H1 (cell line): ENCODE data around the gene THPO. TPM values are rescaled to one million over a fixed set of nuclear protein-coding genes. Genes with fewer than 3 reads are reported as not detected.

ENCODE experiments used
- CTCF ChIA-PET: fragments of 300-600 bp; sonication (Branson Sonifier 250); formaldehyde crosslinking; loops from one replicate; lab custom pipeline; 2021; ENCODE audit not compliant: partially characterized antibody; lab: Charles Lee
- POLR2A ChIA-PET: fragments of 300-600 bp; sonication (Branson Sonifier 250); formaldehyde crosslinking; loops from one replicate; lab custom pipeline; 2021; ENCODE audit warnings: inconsistent platforms; ENCODE audit not compliant: partially characterized antibody; lab: Charles Lee
- DNase-seq, 2 experiments: peaks; one replicate each; pipeline versions ENCODE4 v3.0.0 to v3.0.0-alpha.2; 2010 to 2022; ENCODE audit warnings: low spot score in 2 of 2, low read depth in 1 of 2, mixed read lengths in 1 of 2
- FAIRE-seq: peaks from 2 replicates; lab custom pipeline; 2011; peaks lifted over from hg19 to GRCh38; lab: Jason Lieb, UNC
- H2AFZ ChIP-seq: 2 replicates; pipeline ENCODE4 v1.8.1; 2012; ENCODE audit warnings: low read length, inconsistent platforms
- H2AK5ac ChIP-seq: 2 replicates; pipeline ENCODE4 v1.6.1; 2013; ENCODE audit warnings: low read depth, low read length
- H2BK120ac ChIP-seq: replicated peaks from 2 replicates; pipeline ENCODE3; 2013; ENCODE audit warnings: low read depth, low read length, inconsistent platforms
- H2BK12ac ChIP-seq: 2 replicates; pipeline ENCODE4 v1.6.1; 2013; ENCODE audit warnings: low read depth, low read length
- H2BK15ac ChIP-seq: 2 replicates; pipeline ENCODE4 v1.6.1; 2013; ENCODE audit warnings: low read length
- H2BK20ac ChIP-seq: 2 replicates; pipeline ENCODE4 v1.6.1; 2013; ENCODE audit warnings: low read length
- H2BK5ac ChIP-seq: 2 replicates; pipeline ENCODE4 v1.6.1; 2013; ENCODE audit warnings: low read depth, low read length
- H3K14ac ChIP-seq: 2 replicates; pipeline ENCODE4 v1.6.1; 2013; ENCODE audit warnings: inconsistent platforms; ENCODE audit not compliant: insufficient read length
- H3K18ac ChIP-seq: 2 replicates; pipeline ENCODE4 v1.6.1; 2013; ENCODE audit warnings: low read length; ENCODE audit errors: extremely low read depth
- H3K23ac ChIP-seq: 2 replicates; pipeline ENCODE4 v1.6.1; 2013; ENCODE audit warnings: inconsistent platforms; ENCODE audit not compliant: insufficient read length
- H3K23me2 ChIP-seq: 2 replicates; pipeline ENCODE4 v1.6.1; 2013; ENCODE audit warnings: low read depth, low read length
- H3K27ac ChIP-seq: 2 replicates; pipeline ENCODE4 v1.6.1; 2011; ENCODE audit warnings: low read depth, low read length, inconsistent platforms
- H3K27me3 ChIP-seq, 4 experiments: replicated peaks in 1 of 4; 1 replicate in 1 of 4; 2 replicates in 3 of 4; pipeline versions ENCODE4 v1.6.1 to v1.8.1; 2011 to 2013; ENCODE audit warnings: low read length in 3 of 4, mild to moderate bottlenecking in 3 of 4, inconsistent platforms in 2 of 4, mixed read lengths in 2 of 4, moderate library complexity in 1 of 4; ENCODE audit not compliant: control insufficient read depth in 3 of 4, insufficient read depth in 3 of 4; ENCODE audit errors: extremely low read depth in 1 of 4
- H3K36me3 ChIP-seq, 4 experiments: 2 replicates each; pipeline versions ENCODE4 v1.6.1 to v1.8.1; 2011 to 2013; ENCODE audit warnings: mild to moderate bottlenecking in 4 of 4, low read length in 3 of 4, moderate library complexity in 2 of 4, control low read depth in 1 of 4, inconsistent platforms in 1 of 4; ENCODE audit not compliant: insufficient read depth in 4 of 4, control insufficient read depth in 2 of 4
- H3K4ac ChIP-seq: replicated peaks from 2 replicates; pipeline ENCODE3; 2013; ENCODE audit warnings: low read length, low read depth, mixed read lengths, inconsistent platforms; ENCODE audit not compliant: insufficient read length
- H3K4me1 ChIP-seq, 4 experiments: replicated peaks in 1 of 4; 1 replicate in 1 of 4; 2 replicates in 3 of 4; pipeline versions ENCODE4 v1.6.1 to v1.8.1; 2011 to 2013; ENCODE audit warnings: low read length in 3 of 4, inconsistent platforms in 2 of 4, mixed read lengths in 1 of 4; ENCODE audit not compliant: insufficient read depth in 4 of 4, control insufficient read depth in 3 of 4
- H3K4me2 ChIP-seq, 2 experiments: 2 replicates each; pipeline versions ENCODE4 v1.6.1 to v1.8.1; 2011 to 2013; ENCODE audit warnings: low read depth in 2 of 2, low read length in 2 of 2, control low read depth in 1 of 2, inconsistent platforms in 1 of 2, mild to moderate bottlenecking in 1 of 2; ENCODE audit not compliant: insufficient read depth in 1 of 2
- H3K4me3 ChIP-seq, 4 experiments: fragments of 200-600, 300-600 bp in 1 of 4; sonication (generic), shearing (Covaris generic), sonication (Bioruptor Twin) in 1 of 4; 2 replicates each; pipeline versions ENCODE4 v1.5.1 to v1.8.1; 2011 to 2016; ENCODE audit warnings: low read length in 4 of 4, low read depth in 3 of 4, control low read depth in 2 of 4, inconsistent platforms in 2 of 4, mild to moderate bottlenecking in 2 of 4, mixed read lengths in 1 of 4, moderate library complexity in 1 of 4; ENCODE audit not compliant: insufficient read depth in 2 of 4; ENCODE audit errors: extremely low read depth in 1 of 4
- H3K56ac ChIP-seq: replicated peaks from 2 replicates; pipeline ENCODE3; 2013; ENCODE audit warnings: low read depth, mild to moderate bottlenecking, mixed read lengths, low read length, inconsistent platforms; ENCODE audit not compliant: insufficient read length
- H3K79me1 ChIP-seq: 2 replicates; pipeline ENCODE4 v1.6.1; 2013; ENCODE audit warnings: low read depth, low read length, control low read depth
- H3K79me2 ChIP-seq, 2 experiments: 2 replicates each; pipeline versions ENCODE4 v1.6.1 to v1.8.1; 2012 to 2013; ENCODE audit warnings: low read length in 2 of 2, mild to moderate bottlenecking in 2 of 2, inconsistent platforms in 1 of 2; ENCODE audit not compliant: insufficient read depth in 2 of 2, control insufficient read depth in 1 of 2
- H3K9ac ChIP-seq, 4 experiments: replicated peaks in 1 of 4; 1 replicate in 1 of 4; 2 replicates in 3 of 4; pipeline versions ENCODE4 v1.6.1 to v1.8.1; 2011 to 2013; ENCODE audit warnings: low read depth in 3 of 4, low read length in 3 of 4, control low read depth in 2 of 4, mild to moderate bottlenecking in 2 of 4, moderate library complexity in 2 of 4, inconsistent platforms in 1 of 4; ENCODE audit errors: extremely low read depth in 1 of 4
- H3K9me3 ChIP-seq, 2 experiments: 2 replicates each; pipeline versions ENCODE4 v1.6.1 to v1.8.1; 2012 to 2013; ENCODE audit warnings: mild to moderate bottlenecking in 2 of 2, moderate library complexity in 2 of 2, control low read depth in 1 of 2, inconsistent platforms in 1 of 2, low read depth in 1 of 2, low read length in 1 of 2, mixed read lengths in 1 of 2; ENCODE audit not compliant: insufficient read depth in 2 of 2
- H4K20me1 ChIP-seq, 2 experiments: replicated peaks in 1 of 2; 2 replicates each; pipeline versions ENCODE3 to v1.8.1; 2011 to 2013; ENCODE audit warnings: inconsistent platforms in 2 of 2, low read length in 2 of 2, mild to moderate bottlenecking in 1 of 2; ENCODE audit not compliant: insufficient read depth in 2 of 2, control insufficient read depth in 1 of 2
- H4K5ac ChIP-seq: 2 replicates; pipeline ENCODE4 v1.6.1; 2013; ENCODE audit warnings: low read length, low read depth, mixed read lengths, inconsistent platforms; ENCODE audit not compliant: insufficient read length
- H4K8ac ChIP-seq: 2 replicates; pipeline ENCODE4 v1.8.0; 2013; ENCODE audit warnings: mild to moderate bottlenecking, moderate library complexity, low read length, inconsistent platforms; ENCODE audit not compliant: insufficient read depth; ENCODE audit errors: extremely low read depth
- H4K91ac ChIP-seq: replicated peaks from 2 replicates; pipeline ENCODE3; 2013; ENCODE audit warnings: low read length, mixed read lengths, inconsistent platforms; ENCODE audit not compliant: insufficient read length
- HDAC2 ChIP-seq, 2 experiments: fragments of 300-600 bp in 1 of 2; sonication (generic) in 1 of 2; IDR thresholded peaks; 2 replicates each; pipeline ENCODE4 v1.6.1; 2011 to 2012; ENCODE audit warnings: low read depth in 2 of 2, low read length in 2 of 2, mild to moderate bottlenecking in 2 of 2, moderate library complexity in 2 of 2, borderline replicate concordance in 1 of 2, inconsistent platforms in 1 of 2
- KDM5A ChIP-seq: fragments of 200-600 bp; IDR thresholded peaks from 2 replicates; pipeline ENCODE4 v1.7.1; 2012; ENCODE audit warnings: mild to moderate bottlenecking, low read length, inconsistent platforms, mixed read lengths
- NANOG ChIP-seq: IDR thresholded peaks from 2 replicates; pipeline ENCODE4 v1.6.1; 2011; ENCODE audit warnings: low read length, low read depth, mild to moderate bottlenecking, inconsistent platforms; ENCODE audit not compliant: insufficient read depth, poor library complexity, severe bottlenecking
- RNF2 ChIP-seq: fragments of 200-900, 300-1000 bp; sonication (generic); IDR thresholded peaks from 2 replicates; pipeline ENCODE4 v1.7.1; 2016; ENCODE audit warnings: borderline replicate concordance, low read depth, mild to moderate bottlenecking, antibody characterized with exemption, low read length; ENCODE audit not compliant: poor library complexity, severe bottlenecking; ENCODE audit errors: missing control alignments
- TAF7 ChIP-seq: optimal IDR thresholded peaks from 2 replicates; pipeline ENCODE3; 2011; ENCODE audit warnings: low read depth, mild to moderate bottlenecking, inconsistent platforms, low read length, moderate library complexity, borderline replicate concordance
- USF2 ChIP-seq: IDR thresholded peaks from 2 replicates; pipeline ENCODE4 v1.6.1; 2011; ENCODE audit warnings: low read length, improper control_type of control experiment
- WGBS, 2 experiments: shearing (Covaris generic) in 1 of 2; methylation state at CpG; one replicate each; pipeline versions ENCODE4 v1.1.6 to v1.1.7; 2013 to 2015; ENCODE audit warnings: low lambda C conversion rate in 2 of 2, mixed read lengths in 2 of 2, inconsistent platforms in 1 of 2, low coverage in 1 of 2, missing lambda C conversion rate in 1 of 2; ENCODE audit not compliant: insufficient replicate concordance in 2 of 2, insufficient coverage in 1 of 2, insufficient read length in 1 of 2; ENCODE audit errors: extremely low coverage in 1 of 2, missing lambda C conversion rate in 1 of 2; 5-methylcytosine and 5-hydroxymethylcytosine counted together
- polyA plus RNA-seq, 7 experiments: library from polyadenylated mRNA; depleted of rRNA in 3 of 7; stranded (reverse) in 5 of 7; unstranded in 2 of 7; fragments of >200 nt in 5 of 7; fragments of 200-250 nt in 2 of 7; gene quantifications; 1 replicate in 5 of 7; 2 replicates in 1 of 7; 4 replicates in 1 of 7; pipeline versions ENCODE4 v1.2.1 to v1.2.3, GENCODE V29; 2011 to 2013; ENCODE audit warnings: missing spikeins in 2 of 7, mixed read lengths in 2 of 7
- total RNA-seq: library from RNA; stranded (reverse); fragmentation: NEBNext Ultra II Directional; extraction: Animal tissue kit (Norgen Biotek cat#: 25700); gene quantifications from 2 replicates; pipeline ENCODE4 v1.2.1, GENCODE V29; 2021

The THPO gene
- total and polyA plus RNA-seq, 2 of the 8 experiments (the other 6 are each of a cell fraction or from before 2014, with no cell fraction given) = 0.82 to 1.2 TPM

DNA sequence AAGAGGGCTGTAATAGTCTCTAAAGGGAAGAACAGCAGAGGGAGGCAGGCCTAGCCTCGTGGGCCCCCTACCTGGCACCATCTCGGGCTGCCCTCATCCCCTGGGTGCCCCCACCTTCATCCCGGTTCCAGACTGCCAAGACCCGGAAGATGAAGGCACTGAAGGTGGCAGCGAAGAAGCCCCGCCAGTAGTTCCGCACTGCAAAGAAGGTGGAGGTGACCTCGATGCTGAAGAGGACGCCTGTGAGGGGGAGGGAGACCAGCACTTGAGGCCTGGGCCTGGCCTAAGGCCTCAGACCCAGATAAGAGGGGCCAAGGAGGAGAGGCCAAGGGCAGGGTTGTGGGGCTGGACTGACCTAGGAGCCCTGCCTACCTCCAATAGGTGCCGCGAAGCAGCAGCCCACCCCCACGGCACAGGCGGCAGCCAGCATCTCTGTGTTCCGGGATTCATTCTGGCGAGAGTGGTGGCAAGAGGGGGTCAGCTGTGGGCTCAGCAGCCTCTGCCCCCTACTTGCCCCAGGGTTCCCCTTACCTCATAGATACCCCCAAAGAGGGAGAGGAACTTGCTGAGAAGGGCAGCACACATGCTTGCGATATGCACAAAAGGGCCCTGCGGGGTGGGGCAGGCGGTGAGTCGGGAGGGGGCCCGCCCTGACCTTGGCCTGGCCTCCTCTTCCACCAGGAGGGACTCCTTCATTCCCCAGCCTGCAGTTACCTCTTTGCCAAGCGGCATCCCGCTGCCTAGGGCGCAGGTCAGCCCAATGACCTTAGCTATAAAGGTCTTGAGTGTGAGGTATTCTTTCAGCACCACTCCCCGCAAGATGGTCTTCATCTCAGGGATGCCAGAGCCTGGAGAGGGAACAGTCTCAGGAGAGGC is 20.5 kb downstream of the THPO start:
- H3K4me3 ChIP-seq = no peak overlapping the region
- peaks cover 4 to 10% of the 10 kb centered on the region in 2 experiments for H4K20me1 ChIP-seq
- ChIA-PET CTCF (interaction anchor here (0.7 to 7.1 kb wide), 5 partner anchors 11 to 184 kb away, joined by 3 to 47 read pairs (median 5); no protein-coding TSS in a partner anchor), POLR2A (interaction anchor here (0.6 to 1.0 kb wide), 2 partner anchors 9 to 1332 kb away, joined by 3 to 4 read pairs; no protein-coding TSS in a partner anchor)
- no peaks in the 10 kb centered on the region for H3K79me1 ChIP-seq
- TF ChIP-seq USF2 (no peak), NANOG (no peak), KDM5A (no peak), TAF7 (no peak), HDAC2 (IDR thresholded peaks at IDR 0.05; ENCODE audit: borderline replicate concordance in 1 of 2, low read depth in 2 of 2, low read length in 2 of 2) (no peak), RNF2 (no peak)
- TF ChIP-seq, all 59 proteins: peak for 0
- Histone ChIP-seq H2AK5ac (no peak overlapping the region), H3K79me2 (no peaks in the 10 kb centered on the region; a peak in 1 of 4 replicates), H3K27me3 (peaks cover 0 to 8% (median 3%) of the 10 kb centered on the region in 4 experiments; a peak in 3 of 7 replicates), H3K18ac (no peak overlapping the region), H3K56ac (no peak overlapping the region), H2BK5ac (no peak overlapping the region), H3K4me2 (no peak overlapping the region), H3K27ac (no peak overlapping the region), H3K14ac (no peak overlapping the region), H3K9ac (no peak overlapping the region), H4K91ac (no peak overlapping the region), H3K9me3 (no peaks in the 10 kb centered on the region), H2BK20ac (no peak overlapping the region), H3K23me2 (peaks cover 18% of the 10 kb centered on the region), H2BK15ac (no peak overlapping the region), H4K8ac (no peak overlapping the region; the same call in 1 of the 2 replicates), H2AFZ (no peak overlapping the region), H2BK120ac (no peak overlapping the region), H3K4me1 (peaks cover 3 to 18% (median 12%) of the 10 kb centered on the region in 4 experiments), H3K23ac (no peak overlapping the region), H2BK12ac (no peak overlapping the region), H4K5ac (no peak overlapping the region), H3K4ac (no peak overlapping the region), H3K36me3 (peaks cover 7 to 33% (median 24%) of the 10 kb centered on the region in 4 experiments; a peak in 6 of 8 replicates)
- DNase-seq (no peak), FAIRE-seq (no peak)
- 86% methylated on average over 12 of the region's 24 CpGs; no CpG with 5 or more reads in 1 of the 2 experiments for WGBS, 2 experiments
